Measurements from ENCODE around the gene UGT8.

Gene UGT8

GRCh38 chr4:114694770-114695169, 96.2 kb downstream of the UGT8 start:
- Histone ChIP-seq H3K9ac (ENCODE audit: low read length) (no peak overlapping the region), H2BK5ac (ENCODE audit: low read depth, low read length, poor library complexity, severe bottlenecking) (no peak overlapping the region), H3K4me2 (ENCODE audit: low read length, poor library complexity, severe bottlenecking) (no peak overlapping the region), H3K14ac (ENCODE audit: low read length in 2 of 2) (no peak overlapping the region), H4K91ac (ENCODE audit: low read length) (no peak overlapping the region), H3K36me3 (ENCODE audit: control insufficient read depth in 1 of 2, insufficient read depth in 2 of 2, low read depth in 1 of 2, low read length in 2 of 2) (no peaks in the 10 kb centered on the region), H2BK120ac (ENCODE audit: low read depth, low read length) (no peak overlapping the region), H3K79me1 (replicated peaks; ENCODE audit: low read length, poor library complexity, severe bottlenecking) (no peaks in the 10 kb centered on the region), H4K8ac (ENCODE audit: low read length) (no peak overlapping the region), H3K18ac (ENCODE audit: low read depth in 1 of 2, low read length in 2 of 2) (no peak overlapping the region), H3K23ac (ENCODE audit: low read length in 2 of 2) (no peak overlapping the region), H3K4me1 (ENCODE audit: control insufficient read depth, insufficient read depth, low read depth, low read length) (no peaks in the 10 kb centered on the region), H3K9me3 (ENCODE audit: control insufficient read depth, low read length) (no peaks in the 10 kb centered on the region), H2BK12ac (ENCODE audit: low read length in 2 of 2) (no peak overlapping the region), H3K27me3 (ENCODE audit: control insufficient read depth in 1 of 2, insufficient read depth in 1 of 2, low read length in 2 of 2) (no peaks in the 10 kb centered on the region), H3K27ac (ENCODE audit: low read length, poor library complexity, severe bottlenecking) (no peak overlapping the region), H2AK5ac (ENCODE audit: low read length, severe bottlenecking) (no peak overlapping the region), H3K4ac (ENCODE audit: low read depth in 1 of 2, low read length in 2 of 2) (no peak overlapping the region), H3K4me3 (ENCODE audit: insufficient read depth in 1 of 2, low read depth in 1 of 2, low read length in 2 of 2) (no peak overlapping the region), H2BK15ac (ENCODE audit: low read depth, poor library complexity, severe bottlenecking) (no peak overlapping the region), H2AFZ (ENCODE audit: low read depth, low read length) (no peak overlapping the region)
- WGBS, result 0% methylated on average over 1 of the region's 1 CpG
- peak; percentile 38 for DNase-seq

GRCh38 chr4:114698231-114698630, 99.6 kb downstream of the UGT8 start:
- no peak overlapping the region for H2BK5ac ChIP-seq (ENCODE audit: low read depth, low read length, poor library complexity, severe bottlenecking)
- no peak overlapping the region for H2BK12ac ChIP-seq (ENCODE audit: low read length in 2 of 2)
- H4K91ac ChIP-seq (ENCODE audit: low read length), result no peak overlapping the region
- H3K27ac ChIP-seq (ENCODE audit: low read length, poor library complexity, severe bottlenecking), result no peak overlapping the region
- no peaks in the 10 kb centered on the region for H3K9me3 ChIP-seq (ENCODE audit: control insufficient read depth, low read length)
- no peak overlapping the region for H3K23ac ChIP-seq (ENCODE audit: low read length in 2 of 2)
- no peak overlapping the region for H3K18ac ChIP-seq (ENCODE audit: low read depth in 1 of 2, low read length in 2 of 2)
- H4K8ac ChIP-seq (ENCODE audit: low read length), result no peak overlapping the region
- WGBS, result no CpG with 5 or more reads among the region's 4 CpGs
- H3K36me3 ChIP-seq (ENCODE audit: control insufficient read depth in 1 of 2, insufficient read depth in 2 of 2, low read depth in 1 of 2, low read length in 2 of 2), result no peaks in the 10 kb centered on the region
- no peak overlapping the region for H2AK5ac ChIP-seq (ENCODE audit: low read length, severe bottlenecking)
- no peak overlapping the region for H3K14ac ChIP-seq (ENCODE audit: low read length in 2 of 2)
- no peak overlapping the region for H3K9ac ChIP-seq (ENCODE audit: low read length)
- H3K79me1 ChIP-seq (replicated peaks; ENCODE audit: low read length, poor library complexity, severe bottlenecking), result no peaks in the 10 kb centered on the region
- no peak overlapping the region for H3K4me3 ChIP-seq (ENCODE audit: insufficient read depth in 1 of 2, low read depth in 1 of 2, low read length in 2 of 2)
- H3K4me2 ChIP-seq (ENCODE audit: low read length, poor library complexity, severe bottlenecking), result no peak overlapping the region
- H2AFZ ChIP-seq (ENCODE audit: low read depth, low read length), result no peak overlapping the region
- H2BK120ac ChIP-seq (ENCODE audit: low read depth, low read length), result no peak overlapping the region
- no peak overlapping the region for H3K4ac ChIP-seq (ENCODE audit: low read depth in 1 of 2, low read length in 2 of 2)
- H3K27me3 ChIP-seq (ENCODE audit: control insufficient read depth in 1 of 2, insufficient read depth in 1 of 2, low read length in 2 of 2), result no peaks in the 10 kb centered on the region
- DNase-seq, result no peak
- H2BK15ac ChIP-seq (ENCODE audit: low read depth, poor library complexity, severe bottlenecking), result no peak overlapping the region
- H3K4me1 ChIP-seq (ENCODE audit: control insufficient read depth, insufficient read depth, low read depth, low read length), result no peaks in the 10 kb centered on the region

DNA sequence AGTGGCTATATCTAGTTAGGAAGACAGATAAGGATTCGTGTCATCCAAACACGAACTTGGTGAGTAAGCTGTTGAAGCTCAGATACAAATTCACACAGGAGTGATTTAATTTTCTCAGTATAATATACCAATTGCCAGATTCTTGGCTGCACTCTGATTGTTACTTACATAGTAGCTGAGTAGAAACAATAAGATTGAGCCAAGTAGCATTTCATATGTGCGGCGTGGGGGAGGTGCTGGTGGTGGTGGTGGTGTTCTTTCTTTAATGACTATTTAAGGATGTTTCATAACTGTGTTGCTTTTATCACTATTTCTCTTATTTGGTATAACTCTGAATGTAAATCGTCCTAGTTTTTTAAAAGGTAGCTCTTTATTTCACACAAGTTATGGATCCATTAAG, 102.9 kb downstream of the UGT8 start:
- H3K18ac ChIP-seq (ENCODE audit: low read depth in 1 of 2, low read length in 2 of 2), result no peak overlapping the region
- no peak overlapping the region for H2AFZ ChIP-seq (ENCODE audit: low read depth, low read length)
- no peak overlapping the region for H4K91ac ChIP-seq (ENCODE audit: low read length)
- H3K14ac ChIP-seq (ENCODE audit: low read length in 2 of 2), result no peak overlapping the region
- no peak overlapping the region for H3K4ac ChIP-seq (ENCODE audit: low read depth in 1 of 2, low read length in 2 of 2)
- no peak overlapping the region for H2BK12ac ChIP-seq (ENCODE audit: low read length in 2 of 2)
- H3K27ac ChIP-seq (ENCODE audit: low read length, poor library complexity, severe bottlenecking), result no peak overlapping the region
- H3K23ac ChIP-seq (ENCODE audit: low read length in 2 of 2), result no peak overlapping the region
- H3K4me3 ChIP-seq (ENCODE audit: insufficient read depth in 1 of 2, low read depth in 1 of 2, low read length in 2 of 2), result no peak overlapping the region
- no peak overlapping the region for H2BK15ac ChIP-seq (ENCODE audit: low read depth, poor library complexity, severe bottlenecking)
- no peaks in the 10 kb centered on the region for H3K79me1 ChIP-seq (replicated peaks; ENCODE audit: low read length, poor library complexity, severe bottlenecking)
- H4K8ac ChIP-seq (ENCODE audit: low read length), result no peak overlapping the region
- H2BK5ac ChIP-seq (ENCODE audit: low read depth, low read length, poor library complexity, severe bottlenecking), result no peak overlapping the region
- no peaks in the 10 kb centered on the region for H3K36me3 ChIP-seq (ENCODE audit: control insufficient read depth in 1 of 2, insufficient read depth in 2 of 2, low read depth in 1 of 2, low read length in 2 of 2)
- no peak overlapping the region for H3K9ac ChIP-seq (ENCODE audit: low read length)
- H3K4me1 ChIP-seq (ENCODE audit: control insufficient read depth, insufficient read depth, low read depth, low read length), result no peaks in the 10 kb centered on the region
- H3K9me3 ChIP-seq (ENCODE audit: control insufficient read depth, low read length), result no peaks in the 10 kb centered on the region
- H3K27me3 ChIP-seq (ENCODE audit: control insufficient read depth in 1 of 2, insufficient read depth in 1 of 2, low read length in 2 of 2), result no peaks in the 10 kb centered on the region
- 100% methylated on average over 2 of the region's 5 CpGs for WGBS
- H2AK5ac ChIP-seq (ENCODE audit: low read length, severe bottlenecking), result no peak overlapping the region
- no peak overlapping the region for H2BK120ac ChIP-seq (ENCODE audit: low read depth, low read length)
- H3K4me2 ChIP-seq (ENCODE audit: low read length, poor library complexity, severe bottlenecking), result no peak overlapping the region
- no peak for DNase-seq

DNA sequence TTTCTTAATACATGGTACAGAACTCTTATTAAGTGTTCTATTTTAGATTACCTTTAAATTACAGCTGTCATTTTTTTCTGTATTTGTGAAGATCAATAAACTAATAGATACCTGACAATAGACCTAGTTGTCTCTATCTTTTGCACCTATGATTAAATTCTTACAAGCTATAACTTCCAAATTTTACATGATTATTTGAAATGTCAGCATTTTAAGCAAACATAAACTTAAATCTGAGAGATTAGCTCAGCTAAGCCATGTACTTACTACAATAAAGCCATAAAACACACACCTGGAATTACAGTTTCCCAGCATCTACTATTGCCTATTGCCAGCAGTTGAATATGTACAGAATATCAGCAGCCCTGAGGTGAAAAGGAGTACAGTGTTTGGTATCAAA, 118.8 kb downstream of the UGT8 start:
- Histone ChIP-seq H3K27me3 (ENCODE audit: control insufficient read depth in 1 of 2, insufficient read depth in 1 of 2, low read length in 2 of 2) (no peaks in the 10 kb centered on the region), H2BK120ac (ENCODE audit: low read depth, low read length) (no peak overlapping the region), H3K14ac (ENCODE audit: low read length in 2 of 2) (no peak overlapping the region), H3K4me3 (ENCODE audit: insufficient read depth in 1 of 2, low read depth in 1 of 2, low read length in 2 of 2) (no peak overlapping the region), H2BK15ac (ENCODE audit: low read depth, poor library complexity, severe bottlenecking) (no peak overlapping the region), H2BK12ac (ENCODE audit: low read length in 2 of 2) (no peak overlapping the region), H3K9ac (ENCODE audit: low read length) (no peak overlapping the region), H3K36me3 (ENCODE audit: control insufficient read depth in 1 of 2, insufficient read depth in 2 of 2, low read depth in 1 of 2, low read length in 2 of 2) (no peaks in the 10 kb centered on the region), H3K27ac (ENCODE audit: low read length, poor library complexity, severe bottlenecking) (no peak overlapping the region), H3K79me1 (replicated peaks; ENCODE audit: low read length, poor library complexity, severe bottlenecking) (no peaks in the 10 kb centered on the region), H4K91ac (ENCODE audit: low read length) (no peak overlapping the region), H2BK5ac (ENCODE audit: low read depth, low read length, poor library complexity, severe bottlenecking) (no peak overlapping the region), H3K23ac (ENCODE audit: low read length in 2 of 2) (no peak overlapping the region), H3K4me2 (ENCODE audit: low read length, poor library complexity, severe bottlenecking) (no peak overlapping the region), H3K4ac (ENCODE audit: low read depth in 1 of 2, low read length in 2 of 2) (no peak overlapping the region), H3K18ac (ENCODE audit: low read depth in 1 of 2, low read length in 2 of 2) (no peak overlapping the region), H2AFZ (ENCODE audit: low read depth, low read length) (no peak overlapping the region), H3K4me1 (ENCODE audit: control insufficient read depth, insufficient read depth, low read depth, low read length) (no peaks in the 10 kb centered on the region), H3K9me3 (ENCODE audit: control insufficient read depth, low read length) (no peaks in the 10 kb centered on the region), H2AK5ac (ENCODE audit: low read length, severe bottlenecking) (no peak overlapping the region), H4K8ac (ENCODE audit: low read length) (no peak overlapping the region)
- no peak for DNase-seq

All from mesenchymal stem cell (in vitro differentiated cells and primary cell).